Measurements from ENCODE around the gene RPP30. TPM values are rescaled to one million over a fixed set of nuclear protein-coding genes. Genes with fewer than 3 reads are reported as not detected.
A peak's percentile ranks its signal among the peaks of the same experiment; 100 is the strongest.

Gene RPP30
- total and polyA plus RNA-seq, 9 of the 15 experiments (the other 6 are each of a cell fraction or from before 2014, with no cell fraction given) = 37.3 to 170 (median 69.1) TPM

DNA sequence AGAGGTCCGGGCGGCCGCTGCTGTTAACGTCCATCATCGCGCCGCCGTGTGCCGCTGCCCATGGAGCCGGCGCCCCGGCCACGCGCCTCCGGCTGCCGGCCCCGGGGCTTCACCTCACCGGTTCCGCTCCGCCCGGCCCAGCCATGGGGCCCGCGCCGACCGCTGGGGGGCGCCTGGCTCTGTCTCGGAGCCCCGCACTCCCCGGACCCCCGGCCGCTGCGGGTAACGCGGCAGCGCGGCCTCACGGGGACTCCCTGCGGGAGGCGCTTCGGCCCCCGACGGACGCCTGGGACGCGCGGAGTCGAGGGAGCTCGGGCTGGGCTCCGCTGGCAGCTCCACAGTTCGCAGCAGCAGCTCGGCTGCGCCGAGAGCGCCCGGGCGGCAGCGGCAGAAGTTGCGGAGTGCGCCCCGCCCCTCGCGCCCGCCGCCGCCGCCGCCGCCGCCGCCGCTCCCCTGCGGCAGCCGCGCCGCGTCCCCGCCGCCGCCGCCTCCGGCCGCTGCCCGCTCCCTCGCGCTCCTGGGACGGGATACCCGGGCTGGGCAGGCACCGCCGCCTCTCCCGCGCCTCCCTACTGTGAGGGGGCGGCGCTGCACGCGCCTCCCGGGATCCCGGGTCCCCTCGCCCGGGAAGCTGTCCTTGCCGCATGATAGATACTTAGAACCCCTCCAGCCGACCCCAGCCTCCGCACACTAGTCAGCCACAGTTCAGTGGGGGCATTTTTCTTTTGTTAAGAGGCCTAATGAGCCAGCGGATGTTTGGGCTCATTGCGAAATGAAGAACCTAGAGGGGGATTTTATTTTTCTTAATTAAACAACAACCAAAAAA lies 13.9 kb upstream of the RPP30 start, which contains the start of gene HTR7 (continued):
- TF ChIP-seq, protein P1, sequence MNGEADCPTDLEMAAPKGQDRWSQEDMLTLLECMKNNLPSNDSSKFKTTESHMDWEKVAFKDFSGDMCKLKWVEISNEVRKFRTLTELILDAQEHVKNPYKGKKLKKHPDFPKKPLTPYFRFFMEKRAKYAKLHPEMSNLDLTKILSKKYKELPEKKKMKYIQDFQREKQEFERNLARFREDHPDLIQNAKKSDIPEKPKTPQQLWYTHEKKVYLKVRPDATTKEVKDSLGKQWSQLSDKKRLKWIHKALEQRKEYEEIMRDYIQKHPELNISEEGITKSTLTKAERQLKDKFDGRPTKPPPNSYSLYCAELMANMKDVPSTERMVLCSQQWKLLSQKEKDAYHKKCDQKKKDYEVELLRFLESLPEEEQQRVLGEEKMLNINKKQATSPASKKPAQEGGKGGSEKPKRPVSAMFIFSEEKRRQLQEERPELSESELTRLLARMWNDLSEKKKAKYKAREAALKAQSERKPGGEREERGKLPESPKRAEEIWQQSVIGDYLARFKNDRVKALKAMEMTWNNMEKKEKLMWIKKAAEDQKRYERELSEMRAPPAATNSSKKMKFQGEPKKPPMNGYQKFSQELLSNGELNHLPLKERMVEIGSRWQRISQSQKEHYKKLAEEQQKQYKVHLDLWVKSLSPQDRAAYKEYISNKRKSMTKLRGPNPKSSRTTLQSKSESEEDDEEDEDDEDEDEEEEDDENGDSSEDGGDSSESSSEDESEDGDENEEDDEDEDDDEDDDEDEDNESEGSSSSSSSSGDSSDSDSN (IDR thresholded peaks at IDR 0.05; ENCODE audit: borderline replicate concordance in 1 of 2, low read depth in 2 of 2, low read length in 2 of 2) = 0 out of 4 replicates have a peak, but pooled peaks of 1 of the 2 experiments have one; percentile 38
- TF ChIP-seq, protein P2, sequence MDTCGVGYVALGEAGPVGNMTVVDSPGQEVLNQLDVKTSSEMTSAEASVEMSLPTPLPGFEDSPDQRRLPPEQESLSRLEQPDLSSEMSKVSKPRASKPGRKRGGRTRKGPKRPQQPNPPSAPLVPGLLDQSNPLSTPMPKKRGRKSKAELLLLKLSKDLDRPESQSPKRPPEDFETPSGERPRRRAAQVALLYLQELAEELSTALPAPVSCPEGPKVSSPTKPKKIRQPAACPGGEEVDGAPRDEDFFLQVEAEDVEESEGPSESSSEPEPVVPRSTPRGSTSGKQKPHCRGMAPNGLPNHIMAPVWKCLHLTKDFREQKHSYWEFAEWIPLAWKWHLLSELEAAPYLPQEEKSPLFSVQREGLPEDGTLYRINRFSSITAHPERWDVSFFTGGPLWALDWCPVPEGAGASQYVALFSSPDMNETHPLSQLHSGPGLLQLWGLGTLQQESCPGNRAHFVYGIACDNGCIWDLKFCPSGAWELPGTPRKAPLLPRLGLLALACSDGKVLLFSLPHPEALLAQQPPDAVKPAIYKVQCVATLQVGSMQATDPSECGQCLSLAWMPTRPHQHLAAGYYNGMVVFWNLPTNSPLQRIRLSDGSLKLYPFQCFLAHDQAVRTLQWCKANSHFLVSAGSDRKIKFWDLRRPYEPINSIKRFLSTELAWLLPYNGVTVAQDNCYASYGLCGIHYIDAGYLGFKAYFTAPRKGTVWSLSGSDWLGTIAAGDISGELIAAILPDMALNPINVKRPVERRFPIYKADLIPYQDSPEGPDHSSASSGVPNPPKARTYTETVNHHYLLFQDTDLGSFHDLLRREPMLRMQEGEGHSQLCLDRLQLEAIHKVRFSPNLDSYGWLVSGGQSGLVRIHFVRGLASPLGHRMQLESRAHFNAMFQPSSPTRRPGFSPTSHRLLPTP (IDR thresholded peaks at IDR 0.05; ENCODE audit: borderline replicate concordance, extremely low read depth, insufficient read length) = no peak
- peak; percentile 46 for TF ChIP-seq VEZF1 (CRISPR knock-in tag; IDR thresholded peaks at IDR 0.05)
- TF ChIP-seq SRSF9 (IDR thresholded peaks at IDR 0.05; ENCODE audit: borderline replicate concordance, low read depth, low read length) = no peak
- 0 out of 2 replicates have a peak, but pooled peaks have one; percentile 22 for TF ChIP-seq POLR2G (IDR thresholded peaks at IDR 0.05; ENCODE audit: low read depth, low read length)
- TF ChIP-seq MTA3 (IDR thresholded peaks at IDR 0.05; ENCODE audit: borderline replicate concordance) = 0 out of 2 replicates have a peak, but pooled peaks have one; percentile 25
- TF ChIP-seq, protein P3, sequence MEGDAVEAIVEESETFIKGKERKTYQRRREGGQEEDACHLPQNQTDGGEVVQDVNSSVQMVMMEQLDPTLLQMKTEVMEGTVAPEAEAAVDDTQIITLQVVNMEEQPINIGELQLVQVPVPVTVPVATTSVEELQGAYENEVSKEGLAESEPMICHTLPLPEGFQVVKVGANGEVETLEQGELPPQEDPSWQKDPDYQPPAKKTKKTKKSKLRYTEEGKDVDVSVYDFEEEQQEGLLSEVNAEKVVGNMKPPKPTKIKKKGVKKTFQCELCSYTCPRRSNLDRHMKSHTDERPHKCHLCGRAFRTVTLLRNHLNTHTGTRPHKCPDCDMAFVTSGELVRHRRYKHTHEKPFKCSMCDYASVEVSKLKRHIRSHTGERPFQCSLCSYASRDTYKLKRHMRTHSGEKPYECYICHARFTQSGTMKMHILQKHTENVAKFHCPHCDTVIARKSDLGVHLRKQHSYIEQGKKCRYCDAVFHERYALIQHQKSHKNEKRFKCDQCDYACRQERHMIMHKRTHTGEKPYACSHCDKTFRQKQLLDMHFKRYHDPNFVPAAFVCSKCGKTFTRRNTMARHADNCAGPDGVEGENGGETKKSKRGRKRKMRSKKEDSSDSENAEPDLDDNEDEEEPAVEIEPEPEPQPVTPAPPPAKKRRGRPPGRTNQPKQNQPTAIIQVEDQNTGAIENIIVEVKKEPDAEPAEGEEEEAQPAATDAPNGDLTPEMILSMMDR (IDR thresholded peaks at IDR 0.05 in 2 of 3, conservative IDR thresholded peaks at IDR 0.05 in 1 of 3; ENCODE audit: insufficient read depth in 2 of 3, low read depth in 1 of 3, low read length in 3 of 3) = peak; percentile 33 to 51 (median 39); a peak in 3 of 6 replicates
- TF ChIP-seq L3MBTL2 (IDR thresholded peaks at IDR 0.05) = peak; percentile 63
- 0 out of 2 replicates have a peak, but pooled peaks have one; percentile 14 for TF ChIP-seq CEBPB (tag; IDR thresholded peaks at IDR 0.05)
- TF ChIP-seq MECOM (CRISPR knock-in tag; IDR thresholded peaks at IDR 0.05) = no peak
- peak; percentile 50 for TF ChIP-seq SMAD4 (CRISPR knock-in tag; conservative IDR thresholded peaks at IDR 0.05)
- TF ChIP-seq ZNF668 (CRISPR knock-in tag; IDR thresholded peaks at IDR 0.05) = no peak
- peak; percentile 88; the same call in 1 of the 2 replicates for TF ChIP-seq ZBTB7A (IDR thresholded peaks at IDR 0.05; ENCODE audit: borderline replicate concordance, control insufficient read depth, low read depth, low read length)
- TF ChIP-seq NFRKB (IDR thresholded peaks at IDR 0.05; ENCODE audit: low read depth) = no peak
- TF ChIP-seq CXXC5 (CRISPR knock-in tag; IDR thresholded peaks at IDR 0.05) = 0 out of 2 replicates have a peak, but pooled peaks have one; percentile 42

All from K562 (cell line).